Activated naive CD4-positive, alpha-beta T cell treated with Interleukin-2 at 50 U/mL for 16 hours (primary cell): ENCODE results near the gene NEU2.

Source experiments
- DNase-seq: peaks from one replicate; pipeline ENCODE4 v3.0.0-alpha.2; 2020

The NEU2 gene

DNA sequence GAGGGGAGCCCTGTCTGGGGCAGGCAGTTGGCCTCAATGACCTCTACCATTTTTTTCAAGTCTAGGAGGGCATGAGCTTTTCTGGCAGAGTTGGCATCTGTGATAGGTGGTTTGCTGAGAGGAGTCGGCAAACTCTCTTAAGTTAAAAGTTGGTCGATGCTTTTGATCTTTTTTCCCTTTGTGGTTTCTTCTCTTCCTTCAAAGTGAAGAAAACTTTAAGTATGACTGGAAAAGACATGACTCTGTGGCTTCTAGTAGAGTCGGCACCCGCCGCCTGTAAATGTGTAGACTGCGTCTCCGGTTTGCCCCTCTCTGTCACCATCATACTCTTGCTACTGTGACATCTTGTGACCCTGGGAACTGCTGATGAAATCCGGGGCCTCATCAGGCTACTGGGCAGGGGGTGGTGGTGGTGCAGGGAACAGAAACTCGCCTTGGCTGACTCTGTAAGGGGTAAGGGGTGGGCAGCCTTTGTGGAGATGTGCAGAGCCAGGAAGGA lies 48.8 kb downstream of the NEU2 start:
- peak; percentile 63 for DNase-seq

DNA sequence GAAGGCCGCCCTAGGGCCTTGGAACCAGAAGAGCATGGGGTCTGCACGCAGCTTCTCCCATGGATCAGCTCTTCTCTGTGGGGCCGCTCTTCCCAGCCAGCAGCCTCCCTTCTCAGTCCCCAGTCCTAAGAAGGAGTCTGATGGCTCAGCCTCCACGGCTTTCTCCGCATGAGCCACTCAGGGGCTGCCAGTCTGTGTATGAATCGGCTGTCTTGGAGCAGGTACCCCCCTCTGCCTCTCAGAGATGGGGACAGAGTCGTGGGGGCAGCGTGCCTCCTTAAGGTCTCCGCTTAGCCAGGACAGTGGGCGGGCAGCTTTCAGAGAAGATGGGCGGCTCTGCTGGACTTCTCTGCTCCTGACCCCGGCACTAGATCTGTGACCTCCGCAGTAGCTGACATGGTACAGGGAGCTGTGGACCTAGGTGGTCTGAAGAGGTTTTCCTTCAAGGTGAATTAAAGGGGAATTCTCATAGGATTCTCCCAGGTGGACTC lies 49.3 kb downstream of the NEU2 start:
- DNase-seq: no peak

DNA sequence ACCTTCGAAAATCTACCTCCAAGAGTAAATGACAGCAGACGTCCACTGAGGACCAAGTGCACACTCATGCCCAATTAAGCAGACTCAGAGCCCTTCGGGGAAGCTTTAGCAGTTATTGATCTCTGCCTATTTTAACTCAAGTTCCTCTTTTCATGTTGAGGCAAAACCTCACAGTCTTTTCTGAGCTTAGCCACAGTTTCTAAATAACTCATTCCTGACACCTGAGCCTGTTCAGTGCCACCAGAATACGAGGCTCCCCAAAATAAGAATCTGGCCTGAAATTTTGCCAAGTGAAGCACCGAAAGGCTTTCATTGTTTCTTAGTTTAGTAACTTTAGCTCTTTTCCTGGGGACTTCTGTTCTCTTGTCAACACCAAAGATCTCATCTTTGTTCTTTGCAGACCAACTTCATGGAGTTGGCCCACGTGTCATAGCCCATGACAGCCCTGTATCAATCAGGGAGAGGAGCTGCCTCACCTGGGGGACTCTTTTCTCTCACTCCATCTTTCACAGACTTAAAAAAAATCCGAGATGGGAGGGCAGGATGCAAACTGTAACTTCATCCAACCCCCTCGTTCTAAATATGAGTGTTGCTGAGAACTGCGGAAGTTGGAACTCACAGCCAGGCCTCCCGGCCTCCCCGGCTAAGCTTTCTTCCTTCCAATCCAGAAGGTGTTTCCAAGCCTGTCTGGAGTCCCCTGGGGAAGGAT lies 49.9 kb downstream of the NEU2 start:
- DNase-seq: no peak

GRCh38 chr2:233082931-233083755 lies 50.7 kb downstream of the NEU2 start:
- no peak for DNase-seq

DNA sequence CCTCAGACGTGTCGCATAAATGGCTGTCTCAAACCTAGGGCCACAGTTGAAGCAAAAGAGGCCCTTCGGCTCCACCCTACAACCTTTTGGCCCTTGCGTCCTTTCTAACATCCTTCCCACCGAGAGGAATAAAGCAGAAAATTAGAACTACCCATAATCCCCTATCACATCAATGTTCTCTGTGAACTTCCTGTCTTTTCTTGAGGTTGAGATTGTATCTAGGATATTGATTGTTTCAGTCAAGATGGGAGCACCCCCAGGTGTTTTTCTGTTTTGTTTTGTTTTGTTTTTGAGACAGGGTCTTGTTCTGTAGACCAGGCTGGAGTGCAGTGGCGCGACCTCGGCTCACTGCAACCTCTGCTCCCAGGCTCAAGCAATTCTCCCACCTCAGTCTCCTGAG lies 51.3 kb downstream of the NEU2 start:
- no peak for DNase-seq

GRCh38 chr2:233084488-233084887 lies 52.0 kb downstream of the NEU2 start:
- peak; percentile 46 for DNase-seq
